GM19452 (cell line): ENCODE results near the gene TNIP1.

Experiments used
- ATAC-seq: cut with Tn5 transposase; IDR thresholded peaks from one replicate; pipeline ENCODE4 v1.9.1; 2021; ENCODE audit not compliant: unreplicated experiment

Gene TNIP1

GRCh38 chr5:151047814-151048425, 32.9 kb downstream of the TNIP1 start:
- ATAC-seq: no peak

GRCh38 chr5:151042453-151043093, 38.3 kb downstream of the TNIP1 start:
- ATAC-seq: no peak

- ATAC-seq: no peak
Measured at GRCh38 chr5:151041577-151042268, 39.1 kb downstream of the TNIP1 start.

GRCh38 chr5:151040211-151040747, 40.6 kb downstream of the TNIP1 start:
- no peak for ATAC-seq

GRCh38 chr5:151039665-151040064, 41.2 kb downstream of the TNIP1 start:
- ATAC-seq: no peak

GRCh38 chr5:151038801-151039238, 42.0 kb downstream of the TNIP1 start:
- ATAC-seq: no peak

- no peak for ATAC-seq
Measured at GRCh38 chr5:151038412-151038745, 42.5 kb downstream of the TNIP1 start.

GRCh38 chr5:151037561-151038411, 43.0 kb downstream of the TNIP1 start:
- no peak for ATAC-seq

- no peak for ATAC-seq
Measured at GRCh38 chr5:151036556-151036955, 44.3 kb downstream of the TNIP1 start.

- ATAC-seq: no peak
Measured at GRCh38 chr5:151034422-151035379, 46.1 kb downstream of the TNIP1 start.

GRCh38 chr5:151033217-151033934, 47.5 kb downstream of the TNIP1 start:
- ATAC-seq: no peak

GRCh38 chr5:151031554-151031953, 49.3 kb downstream of the TNIP1 start:
- ATAC-seq: no peak

- ATAC-seq: no peak
Measured at GRCh38 chr5:151030379-151030778, 50.5 kb downstream of the TNIP1 start.

- ATAC-seq: no peak
Measured at GRCh38 chr5:151030056-151030336, 50.8 kb downstream of the TNIP1 start.

- ATAC-seq: no peak
Measured at GRCh38 chr5:151029179-151030055, 51.4 kb downstream of the TNIP1 start.

GRCh38 chr5:151028717-151029116, 52.1 kb downstream of the TNIP1 start:
- ATAC-seq: no peak

GRCh38 chr5:151027961-151028479, 52.8 kb downstream of the TNIP1 start:
- ATAC-seq: no peak

GRCh38 chr5:151026679-151027078, 54.2 kb downstream of the TNIP1 start:
- ATAC-seq: no peak
